ENCODE measurements around the gene GRPEL1.

The GRPEL1 gene

DNA sequence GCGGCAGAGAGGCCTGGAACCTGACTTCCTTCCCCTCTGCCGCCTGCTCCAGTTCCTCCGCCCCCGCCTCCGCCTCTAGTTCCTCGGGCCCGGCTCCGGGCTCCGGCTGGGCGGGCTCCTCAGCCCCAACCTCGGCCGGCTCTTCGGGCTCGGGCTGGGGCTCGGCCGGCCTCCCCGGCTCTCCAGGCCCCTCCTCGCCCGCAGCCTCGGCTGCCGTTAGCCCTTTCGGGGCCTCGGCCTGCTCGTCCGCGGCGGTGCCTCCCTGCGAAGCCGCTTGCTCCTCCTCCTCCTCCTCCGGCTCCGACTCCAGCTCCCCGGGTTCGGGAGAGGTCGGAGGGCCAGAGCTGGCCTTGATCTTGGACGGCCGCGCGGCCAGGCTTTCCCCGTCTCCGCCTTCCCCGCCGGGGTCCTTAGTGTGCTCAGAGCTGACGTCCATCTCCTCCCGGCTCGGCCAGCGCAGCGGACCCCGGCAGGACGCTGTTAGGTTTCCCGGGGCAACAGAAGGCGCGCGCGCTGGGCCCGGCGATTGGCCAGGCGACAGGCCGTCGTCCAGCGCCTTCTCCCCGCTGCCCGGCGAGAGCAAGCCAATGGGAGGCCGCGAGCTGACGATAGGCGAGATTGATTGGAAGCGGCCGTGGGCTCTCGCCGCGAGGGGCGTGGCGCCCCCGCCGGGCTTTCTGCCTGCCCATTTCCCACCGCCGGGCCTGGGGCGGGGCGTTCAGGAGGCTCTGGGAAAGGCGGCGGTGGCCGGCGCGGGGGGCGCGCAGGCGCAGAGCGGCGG, 25.2 kb downstream of the GRPEL1 start (continued):
- TF ChIP-seq, protein P1, sequence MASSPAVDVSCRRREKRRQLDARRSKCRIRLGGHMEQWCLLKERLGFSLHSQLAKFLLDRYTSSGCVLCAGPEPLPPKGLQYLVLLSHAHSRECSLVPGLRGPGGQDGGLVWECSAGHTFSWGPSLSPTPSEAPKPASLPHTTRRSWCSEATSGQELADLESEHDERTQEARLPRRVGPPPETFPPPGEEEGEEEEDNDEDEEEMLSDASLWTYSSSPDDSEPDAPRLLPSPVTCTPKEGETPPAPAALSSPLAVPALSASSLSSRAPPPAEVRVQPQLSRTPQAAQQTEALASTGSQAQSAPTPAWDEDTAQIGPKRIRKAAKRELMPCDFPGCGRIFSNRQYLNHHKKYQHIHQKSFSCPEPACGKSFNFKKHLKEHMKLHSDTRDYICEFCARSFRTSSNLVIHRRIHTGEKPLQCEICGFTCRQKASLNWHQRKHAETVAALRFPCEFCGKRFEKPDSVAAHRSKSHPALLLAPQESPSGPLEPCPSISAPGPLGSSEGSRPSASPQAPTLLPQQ (tag by site-specific recombination; IDR thresholded peaks at IDR 0.05), result 0 out of 2 replicates have a peak, but pooled peaks have one; percentile 58
- TF ChIP-seq, protein P2, sequence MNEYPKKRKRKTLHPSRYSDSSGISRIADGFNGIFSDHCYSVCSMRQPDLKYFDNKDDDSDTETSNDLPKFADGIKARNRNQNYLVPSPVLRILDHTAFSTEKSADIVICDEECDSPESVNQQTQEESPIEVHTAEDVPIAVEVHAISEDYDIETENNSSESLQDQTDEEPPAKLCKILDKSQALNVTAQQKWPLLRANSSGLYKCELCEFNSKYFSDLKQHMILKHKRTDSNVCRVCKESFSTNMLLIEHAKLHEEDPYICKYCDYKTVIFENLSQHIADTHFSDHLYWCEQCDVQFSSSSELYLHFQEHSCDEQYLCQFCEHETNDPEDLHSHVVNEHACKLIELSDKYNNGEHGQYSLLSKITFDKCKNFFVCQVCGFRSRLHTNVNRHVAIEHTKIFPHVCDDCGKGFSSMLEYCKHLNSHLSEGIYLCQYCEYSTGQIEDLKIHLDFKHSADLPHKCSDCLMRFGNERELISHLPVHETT (tag by site-specific recombination; IDR thresholded peaks at IDR 0.05), result no peak
- TF ChIP-seq ZNF623 (tag by site-specific recombination; IDR thresholded peaks at IDR 0.05), result no peak
- TF ChIP-seq ZBTB8A (tag by site-specific recombination; IDR thresholded peaks at IDR 0.05), result peak; percentile 98
- TF ChIP-seq ZNF174 (tag by site-specific recombination; IDR thresholded peaks at IDR 0.05), result no peak
- peak; percentile 72; the same call in 1 of the 2 replicates for TF ChIP-seq ZNF600 (tag by site-specific recombination; IDR thresholded peaks at IDR 0.05)

DNA sequence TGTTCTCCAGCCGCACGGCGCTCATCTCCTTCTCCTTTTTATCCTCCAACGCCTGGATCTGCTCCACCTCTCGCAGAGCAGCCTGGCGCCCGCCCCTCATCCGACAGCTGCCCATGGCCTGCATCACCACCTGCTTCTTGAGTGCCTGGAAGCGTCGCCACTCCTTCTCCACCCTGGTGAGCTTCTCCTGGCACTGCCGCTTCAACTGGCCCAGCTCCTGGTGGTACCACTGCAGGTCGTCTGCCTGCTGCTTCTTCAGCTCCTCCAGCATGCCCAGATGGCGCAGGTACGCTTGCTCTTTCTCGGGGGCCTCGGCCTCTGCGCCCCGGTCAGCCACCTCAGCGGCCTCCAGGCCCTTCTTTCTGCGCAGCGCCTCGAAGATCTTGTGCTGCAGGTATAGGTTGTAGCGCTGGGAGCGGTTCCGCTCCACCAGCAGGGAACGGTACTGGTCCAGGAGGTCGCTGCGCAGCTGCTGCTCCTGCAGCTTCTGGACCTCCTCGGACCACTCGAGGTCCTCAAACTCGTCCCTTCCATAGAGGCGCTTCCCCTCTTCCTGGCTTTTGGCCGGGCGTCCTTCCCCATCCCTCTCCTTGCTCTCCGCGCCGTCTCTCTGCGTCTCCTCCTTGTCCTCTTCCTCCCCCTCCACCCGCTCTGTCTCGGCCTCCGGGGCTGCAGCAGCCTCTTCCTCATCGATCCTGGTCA, 25.9 kb downstream of the GRPEL1 start:
- ChIA-PET POLR2A (interaction anchor here (0.8 to 2.5 kb wide), 3 partner anchors 27 to 133 kb away, joined by 3 to 8 read pairs (median 4); no protein-coding TSS in a partner anchor), CTCF (interaction anchor here (0.6 to 3.7 kb wide), 3 partner anchors 28 to 299 kb away, joined by 4 to 20 read pairs (median 5); partner anchors contain the start of gene GRPEL1)
- H3K4me3 ChIP-seq (ENCODE audit: low read depth, low read length), result peak overlapping the region; percentile 63
- no peaks in the 10 kb centered on the region for H3K9me3 ChIP-seq (ENCODE audit: control insufficient read depth, insufficient read depth, low read depth, low read length)
- TF ChIP-seq, protein P3, sequence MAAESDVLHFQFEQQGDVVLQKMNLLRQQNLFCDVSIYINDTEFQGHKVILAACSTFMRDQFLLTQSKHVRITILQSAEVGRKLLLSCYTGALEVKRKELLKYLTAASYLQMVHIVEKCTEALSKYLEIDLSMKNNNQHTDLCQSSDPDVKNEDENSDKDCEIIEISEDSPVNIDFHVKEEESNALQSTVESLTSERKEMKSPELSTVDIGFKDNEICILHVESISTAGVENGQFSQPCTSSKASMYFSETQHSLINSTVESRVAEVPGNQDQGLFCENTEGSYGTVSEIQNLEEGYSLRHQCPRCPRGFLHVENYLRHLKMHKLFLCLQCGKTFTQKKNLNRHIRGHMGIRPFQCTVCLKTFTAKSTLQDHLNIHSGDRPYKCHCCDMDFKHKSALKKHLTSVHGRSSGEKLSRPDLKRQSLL (tag by site-specific recombination; IDR thresholded peaks at IDR 0.05), result no peak
- TF ChIP-seq ZNF341 (tag by site-specific recombination; IDR thresholded peaks at IDR 0.05; ENCODE audit: low read depth) (no peak), ZNF530 (tag by site-specific recombination; IDR thresholded peaks at IDR 0.05; ENCODE audit: low read depth) (no peak), ZNF324 (tag by site-specific recombination; IDR thresholded peaks at IDR 0.05) (no peak), ZNF221 (tag by site-specific recombination; IDR thresholded peaks at IDR 0.05; ENCODE audit: borderline replicate concordance) (no peak), ZBTB17 (tag by site-specific recombination; IDR thresholded peaks at IDR 0.05) (peak; percentile 80; the same call in 1 of the 2 replicates), BCL11A (tag by site-specific recombination; IDR thresholded peaks at IDR 0.05; ENCODE audit: low read depth) (no peak), ZNF350 (tag by site-specific recombination; IDR thresholded peaks at IDR 0.05) (no peak), ZNF548 (tag by site-specific recombination; IDR thresholded peaks at IDR 0.05) (no peak), ZNF777 (tag by site-specific recombination; IDR thresholded peaks at IDR 0.05; ENCODE audit: borderline replicate concordance) (no peak), YY1 (tag by site-specific recombination; IDR thresholded peaks at IDR 0.05) (no peak), ZNF404 (tag by site-specific recombination; IDR thresholded peaks at IDR 0.05) (no peak), SP3 (tag by site-specific recombination; IDR thresholded peaks at IDR 0.05) (peak; percentile 1; the same call in 1 of the 2 replicates), ZEB2 (tag by site-specific recombination; IDR thresholded peaks at IDR 0.05) (no peak)
- TF ChIP-seq, protein P4, sequence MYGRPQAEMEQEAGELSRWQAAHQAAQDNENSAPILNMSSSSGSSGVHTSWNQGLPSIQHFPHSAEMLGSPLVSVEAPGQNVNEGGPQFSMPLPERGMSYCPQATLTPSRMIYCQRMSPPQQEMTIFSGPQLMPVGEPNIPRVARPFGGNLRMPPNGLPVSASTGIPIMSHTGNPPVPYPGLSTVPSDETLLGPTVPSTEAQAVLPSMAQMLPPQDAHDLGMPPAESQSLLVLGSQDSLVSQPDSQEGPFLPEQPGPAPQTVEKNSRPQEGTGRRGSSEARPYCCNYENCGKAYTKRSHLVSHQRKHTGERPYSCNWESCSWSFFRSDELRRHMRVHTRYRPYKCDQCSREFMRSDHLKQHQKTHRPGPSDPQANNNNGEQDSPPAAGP (tag by site-specific recombination; IDR thresholded peaks at IDR 0.05), result no peak
- TF ChIP-seq, protein P5, sequence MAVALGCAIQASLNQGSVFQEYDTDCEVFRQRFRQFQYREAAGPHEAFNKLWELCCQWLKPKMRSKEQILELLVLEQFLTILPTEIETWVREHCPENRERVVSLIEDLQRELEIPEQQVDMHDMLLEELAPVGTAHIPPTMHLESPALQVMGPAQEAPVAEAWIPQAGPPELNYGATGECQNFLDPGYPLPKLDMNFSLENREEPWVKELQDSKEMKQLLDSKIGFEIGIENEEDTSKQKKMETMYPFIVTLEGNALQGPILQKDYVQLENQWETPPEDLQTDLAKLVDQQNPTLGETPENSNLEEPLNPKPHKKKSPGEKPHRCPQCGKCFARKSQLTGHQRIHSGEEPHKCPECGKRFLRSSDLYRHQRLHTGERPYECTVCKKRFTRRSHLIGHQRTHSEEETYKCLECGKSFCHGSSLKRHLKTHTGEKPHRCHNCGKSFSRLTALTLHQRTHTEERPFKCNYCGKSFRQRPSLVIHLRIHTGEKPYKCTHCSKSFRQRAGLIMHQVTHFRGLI (tag by site-specific recombination; IDR thresholded peaks at IDR 0.05), result no peak
- H3K27ac ChIP-seq (ENCODE audit: extremely low read depth, low read depth, low read length), result no peak overlapping the region
- peaks cover 0 to 11% of the 10 kb centered on the region in 2 experiments; a peak in 1 of 3 replicates for H3K36me3 ChIP-seq (ENCODE audit: control insufficient read depth in 2 of 2, insufficient read depth in 1 of 2, low read length in 2 of 2)
- H3K4me1 ChIP-seq (ENCODE audit: control insufficient read depth, insufficient read depth, low read length), result no peaks in the 10 kb centered on the region

Measured in HEK293 (cell line).